Glutamatergic neuron (in vitro differentiated cells): ENCODE results near the gene MFAP2. TPM values are rescaled to one million over a fixed set of nuclear protein-coding genes. Genes with fewer than 3 reads are reported as not detected.

ENCODE experiments used
- DNase-seq: peaks from one replicate; pipeline ENCODE4 v3.0.0; 2022
- H3K27ac Mint-ChIP-seq: one replicate; pipeline ENCODE4 v1.8.0; 2020; ENCODE audit warnings: mild to moderate bottlenecking, mixed read lengths, inconsistent platforms; ENCODE audit not compliant: unreplicated experiment
- H3K27me3 Mint-ChIP-seq: one replicate; pipeline ENCODE4 v1.8.0; 2020; ENCODE audit warnings: mild to moderate bottlenecking, moderate library complexity, mixed read lengths, inconsistent platforms; ENCODE audit not compliant: unreplicated experiment
- H3K36me3 Mint-ChIP-seq: one replicate; pipeline ENCODE4 v1.8.0; 2020; ENCODE audit warnings: mild to moderate bottlenecking, mixed read lengths, inconsistent platforms; ENCODE audit not compliant: unreplicated experiment
- H3K4me1 Mint-ChIP-seq: one replicate; pipeline ENCODE4 v1.8.0; 2020; ENCODE audit warnings: mild to moderate bottlenecking, low read depth, mixed read lengths, inconsistent platforms; ENCODE audit not compliant: unreplicated experiment
- H3K4me3 Mint-ChIP-seq: one replicate; pipeline ENCODE4 v1.8.0; 2020; ENCODE audit warnings: mild to moderate bottlenecking, mixed read lengths, inconsistent platforms; ENCODE audit not compliant: unreplicated experiment
- H3K9me3 Mint-ChIP-seq: one replicate; pipeline ENCODE4 v1.8.0; 2020; ENCODE audit warnings: mild to moderate bottlenecking, moderate library complexity, mixed read lengths, inconsistent platforms; ENCODE audit not compliant: unreplicated experiment
- total RNA-seq: library from RNA; stranded (reverse); fragmentation: NEBNext Ultra II Directional; extraction: Animal tissue kit (Norgen Biotek cat#: 25700); gene quantifications from one replicate; pipeline ENCODE4 v1.2.1, GENCODE V29; 2021; ENCODE audit not compliant: unreplicated experiment
- TF ChIP-seq, protein P1 (sequence below): fragments of 200-600 bp; sonication (generic); IDR thresholded peaks from one replicate; pipeline ENCODE4 v1.5.0; 2021; ENCODE audit not compliant: partially characterized antibody, unreplicated experiment

MFAP2 gene
- total RNA-seq, 1 donor from 2014 or later: 2.1 TPM

DNA sequence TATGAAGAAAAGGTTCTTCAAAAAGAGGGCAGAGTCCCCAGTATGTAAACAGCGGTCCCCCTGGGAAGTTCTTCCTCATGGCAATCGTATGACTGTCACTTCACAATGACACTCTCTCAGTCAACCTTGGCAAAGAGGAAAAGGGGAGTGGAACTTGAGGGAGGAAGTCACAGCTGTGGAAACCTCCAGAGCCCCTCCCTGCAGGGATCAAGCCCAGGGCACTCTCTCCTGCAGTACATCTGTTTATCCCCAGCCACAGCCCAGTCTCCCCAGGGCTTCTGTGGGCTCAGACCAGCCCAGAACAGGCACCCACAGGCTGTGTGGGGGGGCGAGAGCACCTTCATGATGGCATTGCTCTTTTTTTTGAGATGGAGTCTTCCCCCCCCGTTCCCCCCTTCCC is 29.3 kb upstream of the MFAP2 start:
- Mint-ChIP-seq H3K9me3 (no peaks in the 10 kb centered on the region), H3K4me1 (peaks cover 5% of the 10 kb centered on the region), H3K36me3 (no peaks in the 10 kb centered on the region), H3K4me3 (no peak overlapping the region), H3K27me3 (peaks cover 10% of the 10 kb centered on the region), H3K27ac (no peak overlapping the region)
- TF ChIP-seq, protein P1, sequence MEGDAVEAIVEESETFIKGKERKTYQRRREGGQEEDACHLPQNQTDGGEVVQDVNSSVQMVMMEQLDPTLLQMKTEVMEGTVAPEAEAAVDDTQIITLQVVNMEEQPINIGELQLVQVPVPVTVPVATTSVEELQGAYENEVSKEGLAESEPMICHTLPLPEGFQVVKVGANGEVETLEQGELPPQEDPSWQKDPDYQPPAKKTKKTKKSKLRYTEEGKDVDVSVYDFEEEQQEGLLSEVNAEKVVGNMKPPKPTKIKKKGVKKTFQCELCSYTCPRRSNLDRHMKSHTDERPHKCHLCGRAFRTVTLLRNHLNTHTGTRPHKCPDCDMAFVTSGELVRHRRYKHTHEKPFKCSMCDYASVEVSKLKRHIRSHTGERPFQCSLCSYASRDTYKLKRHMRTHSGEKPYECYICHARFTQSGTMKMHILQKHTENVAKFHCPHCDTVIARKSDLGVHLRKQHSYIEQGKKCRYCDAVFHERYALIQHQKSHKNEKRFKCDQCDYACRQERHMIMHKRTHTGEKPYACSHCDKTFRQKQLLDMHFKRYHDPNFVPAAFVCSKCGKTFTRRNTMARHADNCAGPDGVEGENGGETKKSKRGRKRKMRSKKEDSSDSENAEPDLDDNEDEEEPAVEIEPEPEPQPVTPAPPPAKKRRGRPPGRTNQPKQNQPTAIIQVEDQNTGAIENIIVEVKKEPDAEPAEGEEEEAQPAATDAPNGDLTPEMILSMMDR: no peak
- DNase-seq: no peak

DNA sequence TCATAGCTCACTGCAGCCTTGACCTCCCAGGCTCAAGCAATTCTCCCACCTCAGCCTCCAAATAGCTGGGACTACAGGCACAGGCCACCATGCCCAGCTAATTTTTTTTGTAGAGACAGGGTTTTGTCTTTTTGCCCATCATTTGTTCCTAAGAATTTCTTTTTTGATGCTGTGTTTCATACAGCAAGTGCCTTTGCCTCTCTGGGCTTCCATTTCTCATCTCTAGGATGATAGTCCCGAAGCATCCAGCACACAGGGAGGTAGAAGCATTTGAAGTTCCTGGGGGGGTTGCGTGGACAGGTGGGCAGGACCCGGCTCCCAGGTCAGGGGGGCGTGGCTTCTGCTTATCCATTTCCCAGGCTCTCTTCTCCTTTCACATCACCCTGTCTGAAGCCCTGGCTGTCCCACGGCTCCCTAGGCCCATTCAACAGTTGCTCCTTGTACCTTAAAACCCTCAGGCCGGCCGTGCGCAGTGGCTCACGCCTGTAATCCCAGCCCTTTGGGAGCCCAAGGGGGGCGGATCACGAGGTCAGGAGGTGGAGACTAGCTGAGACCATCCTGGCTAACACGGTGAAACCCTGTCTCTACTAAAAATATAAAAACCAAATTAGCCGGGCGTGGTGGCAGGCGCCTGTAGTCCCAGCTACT is 27.9 kb upstream of the MFAP2 start:
- TF ChIP-seq, protein P1: no peak
- no peak overlapping the region for H3K27ac Mint-ChIP-seq
- no peaks in the 10 kb centered on the region for H3K36me3 Mint-ChIP-seq
- no peaks in the 10 kb centered on the region for H3K9me3 Mint-ChIP-seq
- no peak overlapping the region for H3K4me3 Mint-ChIP-seq
- DNase-seq: no peak
- H3K4me1 Mint-ChIP-seq: peaks cover 2% of the 10 kb centered on the region
- peaks cover 11% of the 10 kb centered on the region for H3K27me3 Mint-ChIP-seq

DNA sequence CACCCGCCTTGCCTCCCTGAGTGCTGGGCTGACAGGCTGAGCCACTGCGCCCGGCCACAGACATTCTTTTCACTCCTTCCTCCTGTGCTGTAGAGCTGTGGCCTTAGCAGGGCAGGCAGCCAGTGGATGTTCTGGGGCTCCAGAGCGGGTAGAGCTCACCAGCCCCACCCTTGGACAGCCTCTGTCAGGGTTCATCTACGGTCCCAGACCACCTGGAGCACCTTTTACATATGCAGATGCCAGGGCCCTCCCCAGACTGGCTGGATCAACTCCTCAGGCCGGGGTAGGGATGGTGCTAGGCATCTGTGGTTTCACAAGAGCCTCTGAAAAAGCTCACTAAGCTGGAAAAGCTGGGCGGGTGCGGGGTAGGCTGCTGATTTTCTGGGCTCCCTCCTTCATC is 26.7 kb upstream of the MFAP2 start:
- Mint-ChIP-seq H3K4me1 (peaks cover 2% of the 10 kb centered on the region), H3K4me3 (no peak overlapping the region), H3K27ac (no peak overlapping the region), H3K36me3 (no peaks in the 10 kb centered on the region), H3K27me3 (peaks cover 4% of the 10 kb centered on the region), H3K9me3 (peaks cover 1% of the 10 kb centered on the region)
- TF ChIP-seq, protein P1: no peak
- DNase-seq: no peak

DNA sequence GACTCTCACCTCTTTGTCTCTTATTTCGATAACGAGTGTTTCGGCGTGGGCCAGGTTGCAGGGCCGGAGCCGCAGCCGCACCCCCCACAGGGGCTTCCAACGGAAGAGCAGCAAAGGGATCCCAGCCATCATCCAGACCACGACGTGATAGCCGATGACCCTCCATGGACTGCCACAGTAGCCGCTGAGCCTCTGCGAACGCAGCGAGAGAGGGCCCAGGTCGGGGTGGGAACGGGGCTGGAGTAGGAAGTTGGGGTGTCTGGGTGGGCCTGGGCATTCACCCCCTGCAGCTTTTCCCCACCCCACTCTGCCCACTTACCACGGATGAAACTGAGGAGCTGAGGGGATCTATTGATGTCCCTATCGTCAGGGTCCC is 24.9 kb upstream of the MFAP2 start:
- peaks cover 1% of the 10 kb centered on the region for H3K9me3 Mint-ChIP-seq
- no peak overlapping the region for H3K4me3 Mint-ChIP-seq
- TF ChIP-seq, protein P1: no peak
- peaks cover under 1% of the 10 kb centered on the region for H3K4me1 Mint-ChIP-seq
- H3K36me3 Mint-ChIP-seq: no peaks in the 10 kb centered on the region
- H3K27ac Mint-ChIP-seq: no peak overlapping the region
- no peak for DNase-seq
- H3K27me3 Mint-ChIP-seq: peaks cover 3% of the 10 kb centered on the region

- TF ChIP-seq, protein P1: no peak
- no peak for DNase-seq
- H3K27me3 Mint-ChIP-seq: peaks cover 3% of the 10 kb centered on the region
- no peaks in the 10 kb centered on the region for H3K36me3 Mint-ChIP-seq
- no peak overlapping the region for H3K27ac Mint-ChIP-seq
- H3K9me3 Mint-ChIP-seq: peaks cover 1% of the 10 kb centered on the region
- no peak overlapping the region for H3K4me3 Mint-ChIP-seq
- no peaks in the 10 kb centered on the region for H3K4me1 Mint-ChIP-seq
Measured at GRCh38 chr1:17004466-17005364, 24.3 kb upstream of the MFAP2 start.
